ENCODE measurements around the gene IRS1. TPM values are rescaled to one million over a fixed set of nuclear protein-coding genes. Genes with fewer than 3 reads are reported as not detected.
"Not testable (repeated sequence)": the region's sequence is repeated elsewhere in the genome, so short reads cannot be mapped to it uniquely, and the experiment has no call there.

IRS1 gene
- total and polyA plus RNA-seq, 4 donors: 3.1 to 36.7 (median 7.9) TPM

- Histone ChIP-seq H3K27me3 (ENCODE audit: control insufficient read depth in 3 of 3, insufficient read depth in 3 of 3, low read length in 2 of 3) (no peaks in the 10 kb centered on the region), H3K9ac (ENCODE audit: insufficient read depth in 1 of 2, low read length in 2 of 2) (no peak overlapping the region), H3K4me1 (ENCODE audit: control insufficient read depth in 5 of 5, insufficient read depth in 5 of 5, low read length in 5 of 5) (peaks cover 0 to 4% (median 3%) of the 10 kb centered on the region in 5 donors), H3K27ac (ENCODE audit: low read depth in 1 of 2, low read length in 1 of 2) (no peak overlapping the region), H3K9me3 (ENCODE audit: control insufficient read depth in 4 of 4, insufficient read depth in 3 of 4, low read length in 3 of 4) (no peaks in the 10 kb centered on the region), H3K36me3 (ENCODE audit: control insufficient read depth in 4 of 4, insufficient read depth in 4 of 4, low read length in 4 of 4) (no peaks in the 10 kb centered on the region), H3K4me3 (no peak overlapping the region)
- DNase-seq: no peak
- no peak for TF ChIP-seq CTCF (IDR thresholded peaks at IDR 0.05; ENCODE audit: control extremely low read depth, extremely low read depth)
- no peak for ATAC-seq (ENCODE audit: insufficient read depth, low FRiP score)
- 50 to 71% methylated on average over 1 of the region's 1 CpG for WGBS, 2 donors
Observed at GRCh38 chr2:226847090-226847489, 47.5 kb upstream of the IRS1 start.

- H3K4me3 ChIP-seq: no peak overlapping the region
- H3K9ac ChIP-seq (ENCODE audit: insufficient read depth in 1 of 2, low read length in 2 of 2): peak overlapping the region in 1 of 2 donors; percentile 11
- no peaks in the 10 kb centered on the region for H3K27me3 ChIP-seq (ENCODE audit: control insufficient read depth in 3 of 3, insufficient read depth in 3 of 3, low read length in 2 of 3)
- 94 to 95% methylated on average over 3 of the region's 3 CpGs for WGBS, 2 donors
- no peaks in the 10 kb centered on the region for H3K9me3 ChIP-seq (ENCODE audit: control insufficient read depth in 4 of 4, insufficient read depth in 3 of 4, low read length in 3 of 4)
- H3K36me3 ChIP-seq (ENCODE audit: control insufficient read depth in 4 of 4, insufficient read depth in 4 of 4, low read length in 4 of 4): no peaks in the 10 kb centered on the region
- H3K4me1 ChIP-seq (ENCODE audit: control insufficient read depth in 5 of 5, insufficient read depth in 5 of 5, low read length in 5 of 5): peaks cover 0 to 4% (median 3%) of the 10 kb centered on the region in 5 donors
- no peak for TF ChIP-seq CTCF (IDR thresholded peaks at IDR 0.05; ENCODE audit: control extremely low read depth, extremely low read depth)
- no peak for ATAC-seq (ENCODE audit: insufficient read depth, low FRiP score)
- H3K27ac ChIP-seq (ENCODE audit: low read depth in 1 of 2, low read length in 1 of 2): no peak overlapping the region
- DNase-seq: no peak
Observed at GRCh38 chr2:226845386-226846116, 45.9 kb upstream of the IRS1 start.

GRCh38 chr2:226843001-226843400, 43.4 kb upstream of the IRS1 start:
- DNase-seq; H3K9me3 ChIP-seq (ENCODE audit: control insufficient read depth in 4 of 4, insufficient read depth in 3 of 4, low read length in 3 of 4); H3K9ac ChIP-seq (ENCODE audit: insufficient read depth in 1 of 2, low read length in 2 of 2); ATAC-seq (ENCODE audit: insufficient read depth, low FRiP score); H3K27me3 ChIP-seq (ENCODE audit: control insufficient read depth in 3 of 3, insufficient read depth in 3 of 3, low read length in 2 of 3); H3K36me3 ChIP-seq (ENCODE audit: control insufficient read depth in 4 of 4, insufficient read depth in 4 of 4, low read length in 4 of 4); H3K4me3 ChIP-seq; H3K27ac ChIP-seq (ENCODE audit: low read depth in 1 of 2, low read length in 1 of 2): not testable (repeated sequence)
- peaks cover 0 to 14% (median 0%) of the 10 kb centered on the region in 5 donors for H3K4me1 ChIP-seq (ENCODE audit: control insufficient read depth in 5 of 5, insufficient read depth in 5 of 5, low read length in 5 of 5)
- WGBS, 2 donors: 98 to 100% methylated on average over 1 of the region's 1 CpG

GRCh38 chr2:226839951-226840350, 40.3 kb upstream of the IRS1 start:
- Histone ChIP-seq H3K9ac (ENCODE audit: insufficient read depth in 1 of 2, low read length in 2 of 2) (no peak overlapping the region), H3K36me3 (ENCODE audit: control insufficient read depth in 4 of 4, insufficient read depth in 4 of 4, low read length in 4 of 4) (no peaks in the 10 kb centered on the region), H3K4me3 (no peak overlapping the region), H3K27me3 (ENCODE audit: control insufficient read depth in 3 of 3, insufficient read depth in 3 of 3, low read length in 2 of 3) (no peaks in the 10 kb centered on the region), H3K9me3 (ENCODE audit: control insufficient read depth in 4 of 4, insufficient read depth in 3 of 4, low read length in 3 of 4) (no peaks in the 10 kb centered on the region), H3K4me1 (ENCODE audit: control insufficient read depth in 5 of 5, insufficient read depth in 5 of 5, low read length in 5 of 5) (peaks cover 0 to 24% (median 7%) of the 10 kb centered on the region in 5 donors), H3K27ac (ENCODE audit: low read depth in 1 of 2, low read length in 1 of 2) (no peak overlapping the region)
- ATAC-seq (ENCODE audit: insufficient read depth, low FRiP score): no peak
- WGBS, 2 donors: 97 to 99% methylated on average over 2 of the region's 2 CpGs
- TF ChIP-seq CTCF (IDR thresholded peaks at IDR 0.05; ENCODE audit: control extremely low read depth, extremely low read depth): no peak
- peak in 1 of 3 donors; percentile 6 for DNase-seq

All from lung (tissue), 12 donors.